SHP77 (cell line): ENCODE results near the gene LTBP2.

ENCODE experiments used
- DNase-seq, 2 experiments: peaks; one replicate each; lab custom pipeline; 2025; lab: John Stamatoyannopoulos, UW

Gene LTBP2

GRCh38 chr14:74571901-74572725, 39.9 kb downstream of the LTBP2 start:
- no peak for DNase-seq

DNA sequence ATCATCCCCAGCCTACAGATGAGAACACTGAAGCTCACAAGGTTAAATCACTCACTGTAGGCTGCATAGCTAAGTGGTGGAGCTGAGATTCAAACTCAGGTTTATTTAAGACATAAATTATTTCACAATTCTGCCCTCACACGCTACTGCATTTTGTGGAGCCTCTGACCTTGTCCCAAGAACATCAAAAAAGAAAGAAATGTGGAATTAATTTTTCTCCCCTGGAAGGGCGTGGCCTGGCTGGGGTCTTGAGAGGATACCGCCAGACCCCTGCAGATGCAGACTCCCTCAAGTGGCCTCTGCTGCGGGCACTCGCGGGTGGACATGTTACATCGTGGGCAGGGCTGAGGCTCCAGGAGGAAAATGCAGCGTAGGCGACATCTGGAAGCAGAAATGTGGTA, 40.6 kb downstream of the LTBP2 start:
- no peak for DNase-seq

GRCh38 chr14:74570696-74571095, 41.3 kb downstream of the LTBP2 start:
- DNase-seq = no peak

- no peak for DNase-seq
Observed at GRCh38 chr14:74569806-74570591, 42.0 kb downstream of the LTBP2 start.

- no peak for DNase-seq
Observed at GRCh38 chr14:74569387-74569786, 42.6 kb downstream of the LTBP2 start.

DNA sequence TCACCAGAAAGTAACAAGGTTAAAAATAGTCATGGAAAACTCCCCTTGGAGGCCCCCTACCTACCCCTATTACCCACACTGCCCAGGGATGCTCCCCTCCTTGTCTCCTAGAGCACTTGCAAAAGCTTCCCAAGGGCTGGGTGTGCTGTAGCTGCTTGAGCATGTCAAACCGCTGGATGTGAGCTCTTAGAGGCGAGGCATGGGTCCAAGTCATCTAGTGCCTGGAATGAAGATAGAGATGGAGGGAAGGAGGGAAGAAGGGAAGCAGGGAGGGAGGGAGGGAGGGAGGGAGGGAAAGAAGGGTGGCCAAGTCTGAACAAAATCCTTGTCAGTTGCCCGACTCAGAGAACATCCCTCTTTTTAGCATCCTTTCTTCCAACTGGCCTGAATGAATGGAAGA, 43.1 kb downstream of the LTBP2 start:
- no peak for DNase-seq

GRCh38 chr14:74568380-74568649, 43.7 kb downstream of the LTBP2 start:
- no peak for DNase-seq

DNA sequence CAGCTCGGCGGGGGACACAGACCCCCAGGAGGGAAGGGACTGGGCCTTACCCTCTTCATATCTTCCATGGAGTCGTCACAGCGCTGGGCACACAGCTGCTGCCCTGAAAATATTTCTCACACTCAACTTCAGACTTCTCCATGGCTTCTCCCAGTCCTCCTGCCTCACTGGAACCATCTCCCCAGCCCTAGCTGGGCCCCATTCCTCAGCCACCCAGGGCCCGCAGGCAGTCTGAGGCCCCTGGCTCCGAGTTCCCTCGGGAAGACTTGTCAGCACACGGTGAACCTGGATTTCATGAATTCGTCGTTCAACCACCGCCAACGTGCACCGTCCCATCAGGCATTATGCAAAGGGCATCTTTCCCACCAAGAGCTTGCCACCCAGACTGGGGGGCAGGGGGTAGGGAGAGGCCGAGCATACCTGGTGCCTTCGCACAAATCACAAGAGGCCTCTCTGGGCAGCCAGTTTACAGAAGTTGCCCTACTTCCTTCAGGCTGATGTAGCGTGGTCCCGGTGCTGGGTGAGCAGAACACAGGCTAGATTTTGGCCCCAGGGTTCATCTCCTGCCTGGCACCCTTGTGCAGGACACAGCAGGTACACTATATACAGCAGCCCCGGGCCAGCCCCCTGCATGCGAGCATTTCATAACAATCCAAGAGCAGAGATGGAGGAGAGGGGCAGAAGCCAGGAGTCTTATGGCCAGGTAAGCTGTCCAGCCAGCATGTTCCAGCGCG, 44.2 kb downstream of the LTBP2 start:
- DNase-seq = no peak

DNA sequence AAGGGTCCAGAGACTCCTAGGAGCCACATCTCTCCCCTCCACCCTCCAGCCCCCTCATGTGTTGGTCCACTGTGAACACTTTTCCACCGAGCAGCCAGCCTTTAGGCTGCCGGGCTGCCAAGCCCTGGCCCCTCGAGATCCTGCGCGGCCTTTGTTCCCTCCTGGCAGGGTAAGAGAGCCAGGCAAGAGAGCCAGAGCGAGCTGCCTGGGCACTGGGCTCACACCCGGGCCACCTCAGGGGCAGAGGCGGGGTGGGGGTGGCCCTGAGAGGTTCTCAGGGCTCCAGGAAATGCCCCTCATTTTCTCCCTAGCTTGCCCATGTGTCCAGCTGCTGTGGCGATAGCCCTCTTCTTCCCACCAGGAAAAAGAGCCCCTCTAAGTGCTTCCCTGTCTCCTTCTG, 44.8 kb downstream of the LTBP2 start:
- no peak for DNase-seq

GRCh38 chr14:74566174-74567141, 45.6 kb downstream of the LTBP2 start:
- no peak for DNase-seq

DNA sequence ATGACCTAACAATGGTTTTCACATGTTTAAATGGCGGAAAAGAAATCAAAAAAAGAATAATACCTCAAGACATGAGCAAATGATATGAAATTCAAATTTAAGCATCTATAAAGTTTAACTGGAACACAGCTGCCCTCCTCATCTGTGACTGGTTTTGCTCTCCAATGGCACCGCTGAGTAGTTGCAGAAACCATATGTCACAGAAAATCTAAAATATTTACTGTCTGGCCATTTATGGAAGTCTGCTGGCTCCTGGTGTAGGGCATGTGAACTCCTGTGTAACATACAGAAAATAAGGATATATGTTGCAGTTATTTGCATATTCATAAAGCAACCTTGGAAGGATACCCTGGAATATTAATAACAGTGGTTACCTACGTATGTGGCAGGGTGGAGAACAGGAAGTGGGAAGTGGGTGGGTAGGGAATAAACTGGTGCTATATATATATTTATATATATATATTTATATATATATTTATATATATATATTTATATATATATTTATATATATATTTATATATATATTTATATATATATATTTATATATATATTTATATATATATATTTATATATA, 48.4 kb downstream of the LTBP2 start:
- DNase-seq = no peak

GRCh38 chr14:74563233-74563585, 48.8 kb downstream of the LTBP2 start:
- DNase-seq = no peak

DNA sequence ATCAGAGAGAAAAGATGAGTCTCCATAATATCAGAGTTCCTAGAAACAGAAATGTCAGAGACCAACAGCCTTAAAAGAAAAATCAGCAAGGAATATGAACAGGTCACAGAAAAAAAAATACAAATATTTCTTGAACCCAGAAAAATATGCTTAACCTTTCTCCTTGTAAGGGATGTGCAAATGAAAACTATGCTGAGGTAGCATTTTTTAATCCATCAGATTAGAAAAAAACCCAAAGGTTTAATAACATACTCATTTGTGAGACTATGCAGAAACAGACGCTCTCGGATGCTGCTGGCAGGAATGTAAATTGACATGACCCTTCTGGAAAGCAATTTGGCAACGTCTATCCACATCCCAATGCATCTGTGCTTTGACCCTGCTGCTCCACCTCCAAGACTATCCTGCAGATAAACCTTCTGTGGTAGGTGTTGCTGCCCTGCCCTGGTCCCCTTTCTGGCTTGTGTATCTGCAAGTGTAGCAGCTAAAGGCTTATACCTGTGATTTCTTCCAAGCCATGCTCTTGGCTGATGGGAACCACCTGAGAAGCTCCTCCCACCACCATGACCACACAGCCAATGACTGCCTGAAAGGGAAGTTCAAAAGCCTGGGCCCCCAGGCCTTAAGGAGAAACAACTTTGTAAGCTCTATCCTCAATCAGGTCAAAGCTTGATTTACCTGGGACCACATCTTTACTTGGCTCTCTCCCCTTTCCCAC, 49.4 kb downstream of the LTBP2 start:
- no peak for DNase-seq

GRCh38 chr14:74558655-74559054, 53.4 kb downstream of the LTBP2 start:
- no peak for DNase-seq

DNA sequence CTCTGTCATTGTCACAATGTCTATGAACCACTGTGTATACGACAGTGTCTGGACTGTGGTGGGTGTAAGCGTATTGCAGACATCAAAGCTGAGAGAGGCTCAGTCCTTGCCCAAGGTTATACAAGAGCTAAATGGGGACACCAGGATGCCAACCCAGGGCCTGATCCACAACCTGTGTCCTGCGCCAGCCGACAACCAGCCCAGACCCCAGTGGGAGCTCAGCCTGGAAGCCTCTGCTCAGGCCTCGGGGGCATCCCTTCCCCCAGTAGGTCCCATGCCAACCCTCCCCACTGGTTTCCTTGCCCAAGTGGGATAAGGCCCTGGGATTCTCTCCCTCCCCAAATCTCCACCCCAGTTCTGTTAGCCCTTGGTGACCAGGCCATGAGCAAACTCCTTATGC, 54.3 kb downstream of the LTBP2 start:
- no peak for DNase-seq

DNA sequence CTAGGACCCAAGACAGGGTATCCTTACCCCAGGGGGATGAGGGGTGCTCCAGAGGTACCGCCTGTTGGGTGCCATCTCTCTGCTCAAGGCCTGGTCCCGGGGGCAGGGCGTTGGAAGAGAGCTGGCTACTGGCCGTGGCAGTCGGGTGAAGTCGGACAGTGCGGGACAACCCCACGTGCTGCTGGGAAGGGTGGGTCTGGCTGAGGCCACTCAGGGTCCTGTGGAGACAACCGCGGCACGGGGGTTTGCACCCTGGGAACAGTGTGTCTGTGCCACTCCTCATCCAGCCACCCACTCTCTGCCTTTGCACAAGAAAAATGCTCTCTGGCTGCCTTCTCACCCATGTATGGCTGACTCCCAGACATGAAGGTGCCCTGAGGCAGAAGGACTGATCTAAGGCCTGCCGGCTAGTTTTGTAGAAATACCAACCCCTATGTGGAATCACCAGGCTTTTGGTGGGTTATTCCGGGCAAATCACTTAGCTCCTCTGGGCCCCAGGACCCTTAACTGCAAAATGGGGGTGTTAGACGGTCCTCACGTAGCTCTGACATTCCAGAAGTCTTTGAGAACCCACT, 56.5 kb downstream of the LTBP2 start:
- DNase-seq = no peak

- no peak for DNase-seq
Observed at GRCh38 chr14:74554742-74555362, 57.2 kb downstream of the LTBP2 start.

GRCh38 chr14:74552623-74553022, 59.4 kb downstream of the LTBP2 start:
- no peak for DNase-seq

DNA sequence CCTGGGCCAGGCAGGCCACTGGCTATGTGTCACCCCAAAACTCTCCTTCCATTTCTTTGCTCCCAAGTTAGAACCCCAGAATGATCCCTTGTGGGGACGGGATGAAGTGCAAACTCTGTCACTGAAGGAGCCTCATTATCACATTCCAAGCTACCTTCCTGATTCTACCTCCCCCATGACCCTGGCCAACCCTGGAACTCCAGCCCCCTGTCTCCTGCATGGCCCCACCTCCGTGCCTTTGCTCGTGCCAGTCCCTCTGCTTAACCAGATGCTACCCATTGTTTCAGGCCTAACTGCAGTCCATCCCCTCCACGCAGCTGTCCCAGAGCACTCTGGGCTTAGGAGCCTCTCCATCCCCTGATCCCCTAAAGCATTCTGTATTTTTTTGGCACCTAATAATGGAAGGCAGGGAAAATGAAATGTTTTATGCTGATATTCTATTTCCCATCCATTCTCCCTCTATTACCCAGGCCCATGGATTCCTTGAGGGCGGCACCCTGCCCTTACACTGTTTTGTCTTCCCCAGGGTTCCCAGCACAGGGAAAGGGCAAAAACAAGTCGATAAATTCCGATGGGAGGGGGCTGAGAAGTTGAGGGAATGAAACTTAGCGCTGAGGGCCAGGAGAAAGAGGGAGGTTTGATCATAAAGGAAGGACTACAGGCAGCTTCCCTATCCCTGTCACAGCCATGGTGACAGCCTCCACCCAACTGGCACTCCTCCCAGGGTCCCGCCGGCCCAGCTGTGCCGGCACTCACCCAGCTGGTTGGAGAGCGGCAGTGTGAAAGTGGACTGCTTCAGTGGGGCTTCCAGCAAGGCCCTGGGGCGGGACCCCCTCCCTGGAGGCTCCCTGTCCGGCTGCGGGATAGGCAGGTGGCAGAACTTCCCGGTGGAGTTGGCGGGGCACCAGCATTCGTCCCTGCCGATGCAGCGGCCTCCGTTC, 60.3 kb downstream of the LTBP2 start:
- DNase-seq = no peak
